B cell (primary cell): ENCODE data around the gene CST11.

Experiments
- CTCF ChIP-seq: fragments of 200-600 bp; IDR thresholded peaks from one replicate; pipeline ENCODE4 v1.8.0; 2022; ENCODE audit warnings: antibody characterized with exemption, mild to moderate bottlenecking
- EZH2 ChIP-seq: IDR thresholded peaks from 2 replicates; pipeline ENCODE4 v1.6.1; 2012; ENCODE audit warnings: borderline replicate concordance, low read depth, mild to moderate bottlenecking, moderate library complexity, low read length; ENCODE audit not compliant: insufficient read depth, poor library complexity, severe bottlenecking

- TF ChIP-seq CTCF (no peak), EZH2 (no peak)
These were observed 51.6 kb downstream of the CST11 start for GRCh38 chr20:23401051-23401450.
